ENCODE data around the gene TBC1D14.
"Not testable (repeated sequence)": the region's sequence is repeated elsewhere in the genome, so short reads cannot be mapped to it uniquely, and the experiment has no call there.

Gene TBC1D14

DNA sequence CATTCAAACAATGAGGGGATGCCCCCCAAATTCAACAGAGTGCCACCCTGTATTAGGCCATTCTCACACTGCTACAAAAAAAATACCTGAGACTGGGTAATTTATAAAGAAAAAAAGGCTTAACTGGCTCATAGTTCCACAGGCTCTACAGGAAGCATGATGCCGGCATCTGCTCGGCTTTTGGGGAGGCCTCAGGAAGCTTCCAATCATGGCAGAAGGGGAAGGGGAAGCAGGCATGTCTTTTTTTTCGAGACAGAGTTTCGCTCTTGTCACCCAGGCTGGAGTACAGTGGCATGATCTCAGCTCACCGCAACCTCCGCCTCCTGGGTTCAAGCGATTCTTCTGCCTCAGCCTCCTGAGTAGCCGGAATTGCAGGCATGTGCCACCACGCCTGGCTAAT, 18.7 kb upstream of the TBC1D14 start:
- not testable (repeated sequence) for DNase-seq (ENCODE audit: low read depth)

DNA sequence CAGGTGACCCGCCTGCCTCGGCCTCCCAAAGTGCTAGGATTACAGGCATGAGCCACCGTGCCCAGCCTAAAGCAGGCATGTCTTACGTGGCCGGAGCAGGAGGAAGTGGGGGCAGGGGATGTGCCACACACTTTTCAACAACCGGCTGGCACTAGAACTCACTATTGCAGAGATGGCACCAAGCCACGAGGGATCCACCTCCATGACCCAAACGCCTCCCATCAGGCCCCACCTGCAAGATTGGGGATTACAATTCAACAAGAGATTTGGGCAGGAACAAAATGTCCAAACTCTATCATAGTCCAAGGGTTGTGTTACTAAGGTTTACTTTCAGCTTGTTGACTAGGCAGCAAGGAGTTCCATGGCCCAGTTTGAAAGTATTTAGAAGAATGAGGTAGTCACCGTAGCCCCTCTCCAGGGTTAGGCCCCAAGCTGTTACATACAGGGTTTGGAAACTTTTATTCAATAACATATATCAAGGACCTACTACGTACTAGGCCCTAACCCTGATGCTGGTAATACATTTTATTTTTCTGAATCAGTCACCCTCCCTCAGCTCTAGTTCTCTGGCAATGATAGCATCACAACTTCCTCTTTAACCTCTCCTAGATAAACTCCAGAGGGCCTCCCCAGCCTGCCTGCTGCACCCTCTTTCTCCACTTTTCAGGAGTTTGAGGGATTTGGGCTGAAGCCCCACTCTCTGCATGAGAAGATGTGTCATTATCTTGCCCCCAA, 18.0 kb upstream of the TBC1D14 start:
- DNase-seq (ENCODE audit: low read depth): no peak

- DNase-seq (ENCODE audit: low read depth): no peak
Observed at GRCh38 chr4:6892190-6892908, 17.3 kb upstream of the TBC1D14 start.

- DNase-seq (ENCODE audit: low read depth): no peak
Observed at GRCh38 chr4:6892909-6893202, 16.8 kb upstream of the TBC1D14 start.

DNA sequence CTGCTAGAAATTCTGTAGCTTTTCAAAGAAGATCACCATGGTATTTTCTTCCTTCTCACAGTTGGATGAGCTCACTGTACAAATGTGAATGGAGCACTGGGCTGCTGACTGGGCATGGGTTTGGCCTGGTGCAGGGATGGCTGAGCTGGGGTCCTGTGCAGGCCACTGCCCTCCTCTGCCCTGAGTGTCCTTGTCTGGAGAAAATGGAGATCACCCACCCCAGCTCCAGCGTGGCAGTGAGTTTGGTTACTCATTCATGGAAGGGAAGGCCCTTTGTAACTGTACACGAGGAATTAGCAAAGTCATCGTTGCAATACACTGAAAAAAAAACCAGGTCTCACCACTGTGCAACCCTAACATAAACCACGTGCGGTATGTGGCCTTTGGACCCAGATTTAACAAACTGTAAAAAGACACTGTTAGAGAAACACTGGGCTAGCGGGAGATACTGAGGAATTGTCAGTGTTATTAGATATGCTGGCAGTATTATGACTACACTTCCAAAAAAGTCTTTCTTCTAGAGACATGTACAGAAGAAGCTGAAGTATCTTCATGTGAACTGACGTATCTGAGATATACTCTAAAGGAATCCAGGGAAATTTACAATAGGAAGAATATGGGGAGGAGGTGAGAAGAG, 16.1 kb upstream of the TBC1D14 start:
- DNase-seq (ENCODE audit: low read depth): no peak

GRCh38 chr4:6894086-6894478, 15.5 kb upstream of the TBC1D14 start:
- DNase-seq (ENCODE audit: low read depth): no peak

DNA sequence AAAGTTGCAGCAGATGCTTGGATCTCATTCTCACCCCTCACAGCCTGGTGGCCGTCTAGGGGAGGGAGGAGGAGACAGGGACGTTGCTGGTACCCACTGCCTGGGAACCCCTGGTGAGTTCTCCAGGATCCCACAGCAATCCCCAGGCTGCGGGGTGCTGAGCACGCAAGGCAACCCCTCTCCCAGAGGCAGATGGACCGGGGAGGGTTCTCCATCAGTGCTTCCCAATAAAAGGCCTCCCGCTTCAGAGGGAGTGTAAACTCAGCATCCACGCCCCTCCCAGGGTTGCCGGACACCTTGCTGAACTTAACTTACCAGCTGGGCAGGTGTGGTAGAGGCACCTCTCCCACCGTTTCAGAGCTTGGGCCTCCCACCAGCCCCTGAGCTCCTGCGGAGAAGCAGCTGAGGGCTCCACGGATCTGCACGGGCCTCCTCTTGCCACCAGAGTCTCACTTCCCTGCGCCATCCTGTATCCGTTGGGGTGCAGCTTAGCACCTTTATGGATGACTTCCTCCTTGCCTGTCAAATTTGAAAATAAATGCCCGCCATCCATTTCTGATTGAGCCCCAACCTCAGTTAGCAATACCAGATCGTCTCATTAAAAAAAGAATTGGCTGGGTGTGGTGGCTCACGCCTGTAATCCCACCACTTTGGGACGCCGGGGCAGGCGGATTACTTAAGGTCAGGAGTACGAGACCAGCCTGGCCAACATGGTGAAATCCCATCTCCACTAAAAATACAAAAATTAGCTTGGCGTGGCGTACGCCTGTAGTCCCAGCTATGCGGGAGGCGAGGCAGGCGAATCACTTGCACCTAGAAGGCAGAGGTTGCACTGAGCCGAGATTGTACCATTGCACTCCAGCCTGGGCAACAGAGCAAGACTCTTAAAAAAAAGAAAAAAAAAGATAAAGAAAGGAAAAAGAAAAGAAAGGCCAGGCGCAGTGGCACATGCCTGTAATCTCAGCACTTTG, 14.8 kb upstream of the TBC1D14 start:
- no peak for DNase-seq (ENCODE audit: low read depth)

- no peak for DNase-seq (ENCODE audit: low read depth)
Observed at GRCh38 chr4:6896035-6896434, 13.6 kb upstream of the TBC1D14 start.

DNA sequence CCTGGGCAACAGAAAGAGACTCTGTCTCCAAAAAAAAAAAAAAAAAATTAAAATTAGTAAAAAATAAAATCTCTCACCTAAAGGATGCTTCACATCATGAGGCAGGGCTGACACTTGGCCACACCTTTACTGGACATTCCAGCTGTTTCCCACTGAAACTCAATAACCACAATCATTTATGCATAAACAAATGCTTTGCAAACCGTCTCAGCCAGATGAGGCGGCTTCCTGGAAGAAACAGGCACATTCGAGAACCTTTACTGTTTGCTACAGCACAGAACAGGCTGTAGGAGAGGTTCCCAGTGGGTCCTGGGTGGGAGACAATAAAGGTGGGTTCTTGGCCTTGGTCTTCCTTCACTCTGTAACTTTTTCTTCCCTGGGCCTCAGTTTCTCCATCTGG, 10.9 kb upstream of the TBC1D14 start:
- no peak for DNase-seq (ENCODE audit: low read depth)

DNA sequence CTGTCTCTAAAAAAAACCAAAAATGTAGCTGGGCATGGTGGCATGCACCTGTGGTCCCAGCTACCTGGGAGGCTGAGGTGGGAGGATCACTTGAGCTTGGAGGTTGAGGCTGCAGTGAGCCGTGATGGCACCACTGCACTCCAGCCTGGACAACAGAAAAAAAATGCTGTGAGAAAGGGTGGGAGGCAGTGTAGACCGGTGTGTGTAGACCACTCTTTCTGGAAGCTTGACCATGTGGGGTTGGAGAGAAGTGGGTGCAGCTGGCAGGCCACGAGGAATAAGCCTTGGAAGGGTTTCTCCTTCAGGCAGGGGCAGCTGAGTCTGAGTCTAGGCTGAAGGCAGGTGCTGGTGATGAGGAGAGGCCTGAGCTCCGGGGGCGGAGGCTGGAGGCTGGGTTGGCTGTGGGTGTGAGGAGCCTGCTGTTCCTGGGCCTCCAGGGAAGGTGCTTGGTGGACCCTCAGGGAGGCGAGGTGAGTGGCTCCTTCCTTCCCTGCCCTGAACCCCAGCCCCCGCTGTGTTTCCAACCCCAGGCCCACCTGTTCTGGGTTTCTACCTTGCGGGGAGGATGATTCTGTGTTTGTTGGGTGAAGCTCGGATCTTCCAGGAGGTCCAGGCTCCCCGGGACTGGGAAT, 9.3 kb upstream of the TBC1D14 start:
- no peak for DNase-seq (ENCODE audit: low read depth)

- no peak for DNase-seq (ENCODE audit: low read depth)
Observed at GRCh38 chr4:6900956-6901355, 8.7 kb upstream of the TBC1D14 start.

DNA sequence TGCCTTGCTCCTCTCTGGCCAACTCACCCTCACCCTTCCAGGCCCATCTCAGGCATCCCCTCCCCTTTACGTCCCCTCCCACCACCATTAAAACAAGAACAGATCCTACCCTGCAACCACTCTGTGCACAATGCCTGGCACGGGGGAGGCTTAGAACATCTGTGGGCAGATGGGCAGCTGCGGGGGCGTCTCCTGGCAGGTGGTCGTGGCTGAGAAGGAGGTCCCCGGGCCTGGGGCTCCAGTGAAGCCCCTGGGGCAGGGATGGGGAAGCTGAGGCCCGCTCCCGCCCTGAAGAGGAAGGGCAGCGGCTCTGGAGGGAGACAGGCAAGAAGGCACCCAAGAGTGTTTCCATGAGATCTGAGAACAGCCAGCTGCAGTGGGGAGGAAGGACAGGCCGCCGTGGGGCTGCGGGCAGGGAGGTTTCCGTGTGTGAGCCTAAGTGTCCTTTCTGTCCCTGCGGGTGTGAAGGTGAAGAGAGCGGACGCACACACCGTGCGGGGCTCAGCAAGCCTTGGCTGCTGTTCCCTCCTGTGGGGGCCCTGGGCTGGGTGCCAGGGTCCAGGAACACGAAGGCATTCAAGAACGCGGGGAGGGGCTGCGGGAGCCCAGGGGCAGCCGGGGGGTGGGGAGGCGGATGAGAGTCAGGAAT, 7.8 kb upstream of the TBC1D14 start:
- no peak for DNase-seq (ENCODE audit: low read depth)

GRCh38 chr4:6902318-6903042, 7.1 kb upstream of the TBC1D14 start:
- no peak for DNase-seq (ENCODE audit: low read depth)

DNA sequence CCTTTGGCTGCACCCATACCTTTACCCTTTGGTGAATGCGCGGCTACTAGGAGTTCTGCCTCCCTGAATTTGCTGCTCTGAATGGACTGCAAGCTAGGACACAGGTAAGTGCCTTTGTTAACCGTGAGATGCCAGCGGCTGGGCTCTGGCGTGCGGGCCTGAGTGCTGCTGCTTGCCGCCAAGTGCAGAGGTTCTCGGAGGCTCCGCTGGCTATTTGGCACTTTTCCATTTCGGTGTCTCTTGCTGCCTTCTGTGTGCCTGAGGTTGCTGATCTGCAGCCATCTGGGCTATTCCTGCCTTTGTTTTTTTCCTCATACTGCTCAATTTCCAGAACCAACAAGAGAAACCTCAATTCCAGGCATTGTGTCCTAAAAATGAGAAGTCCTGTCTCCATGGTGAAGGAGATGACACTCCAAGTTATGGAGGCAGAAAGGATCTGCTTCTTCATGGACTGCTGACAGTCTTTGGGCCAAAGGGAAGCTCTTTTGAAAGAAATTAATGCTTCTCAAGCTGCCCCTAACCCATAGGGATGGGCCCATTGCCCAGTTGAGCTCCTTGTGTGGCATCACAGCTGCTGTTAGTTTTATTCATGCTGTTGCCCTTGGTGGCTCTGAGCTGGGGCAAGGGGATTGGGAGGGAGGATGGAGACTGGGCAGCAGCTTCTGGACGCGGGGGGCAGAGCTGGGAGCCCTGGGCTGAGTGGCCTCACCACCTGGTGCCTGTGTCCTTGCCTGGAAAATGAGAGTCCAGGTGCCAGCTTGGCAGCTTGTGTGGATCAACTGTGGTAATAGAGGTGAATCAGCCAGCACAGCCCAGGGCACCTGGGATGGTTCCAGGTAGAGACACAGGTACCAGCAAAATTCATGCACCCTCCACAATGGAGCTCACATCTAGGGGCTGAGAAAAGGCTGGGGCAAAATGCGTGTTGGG, 3.8 kb upstream of the TBC1D14 start:
- no peak for DNase-seq (ENCODE audit: low read depth)

DNA sequence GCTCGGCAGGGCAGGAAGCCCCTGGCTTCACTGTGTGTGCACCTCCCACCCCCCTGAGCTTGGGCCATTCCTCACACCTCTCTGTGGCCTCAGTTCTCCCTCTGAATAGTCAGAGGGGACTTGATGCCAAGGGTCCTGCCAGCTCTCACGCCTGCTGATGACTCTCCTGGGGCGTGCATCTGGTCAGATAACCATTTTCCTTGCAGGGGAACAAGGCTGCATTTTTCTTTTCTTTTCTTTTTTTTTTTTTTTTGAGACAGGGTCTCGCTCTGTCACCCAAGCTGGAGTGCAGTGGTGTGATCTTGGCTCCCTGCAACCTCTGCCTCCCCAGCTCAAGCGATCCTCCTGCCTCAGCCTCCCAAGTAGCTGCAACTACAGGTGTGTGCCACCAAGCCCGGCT, 3.1 kb upstream of the TBC1D14 start:
- not testable (repeated sequence) for DNase-seq (ENCODE audit: low read depth)

DNA sequence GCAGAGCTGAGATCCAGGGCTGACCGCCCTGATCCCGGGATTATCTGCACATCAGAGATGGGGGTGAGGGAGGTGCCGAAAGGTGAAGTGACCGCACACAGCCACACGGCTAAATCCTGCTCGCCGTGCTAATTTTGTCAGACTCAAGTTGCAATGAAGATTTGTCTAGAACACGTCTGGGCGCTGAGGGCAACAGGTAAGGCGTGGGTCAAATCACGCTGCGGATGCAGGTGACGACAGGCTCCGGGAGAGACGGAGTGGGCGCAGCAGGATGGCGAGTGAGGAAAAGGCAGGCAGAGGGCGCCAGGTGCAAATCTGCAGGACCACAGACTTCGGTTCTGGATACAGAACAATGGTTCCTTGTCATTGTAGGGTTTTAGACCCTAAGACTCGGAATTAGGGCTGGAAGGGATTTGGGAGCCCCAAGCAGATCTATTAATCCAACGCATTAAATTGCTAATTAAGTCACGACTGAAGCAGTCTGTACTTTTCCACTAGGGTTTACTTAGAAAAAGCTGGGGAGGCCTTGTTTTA, 1.9 kb upstream of the TBC1D14 start:
- no peak for DNase-seq (ENCODE audit: low read depth)

GRCh38 chr4:6908432-6909112, 1.1 kb upstream of the TBC1D14 start:
- DNase-seq (ENCODE audit: low read depth): no peak

DNA sequence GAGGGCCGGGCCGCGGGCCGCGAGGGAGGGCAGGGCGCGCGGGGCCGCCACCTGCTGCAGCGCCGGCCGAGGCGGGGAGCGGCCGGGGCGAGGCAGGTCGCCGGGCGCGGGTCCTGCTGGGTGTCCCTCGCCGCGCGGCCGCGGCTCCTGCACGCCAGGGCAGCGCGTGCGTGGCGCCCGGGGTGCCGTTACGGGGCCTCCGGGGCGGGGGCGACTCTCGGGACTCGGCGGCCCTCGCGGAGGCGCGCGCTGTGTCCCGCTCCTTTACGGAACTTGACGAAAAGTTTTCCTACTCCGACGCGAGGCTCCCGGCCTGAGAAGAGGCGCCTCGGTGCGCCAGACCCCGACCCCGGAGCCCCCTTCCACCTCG, 329 bp downstream of the TBC1D14 start:
- no peak for DNase-seq (ENCODE audit: low read depth)

Data from T-helper 22 cell (primary cell).